Muscle layer of colon (tissue), 2 donors: Measurements from ENCODE around the gene RGSL1.
A peak's percentile ranks its signal among the peaks of the same experiment; 100 is the strongest.

Source experiments
- H3K27ac ChIP-seq: one replicate; pipeline ENCODE4 v1.7.0; 2013; ENCODE audit warnings: low read depth, mild to moderate bottlenecking, low read length, moderate library complexity
- H3K27me3 ChIP-seq, 2 donors: one replicate each; pipeline ENCODE4 v1.7.0; 2013; ENCODE audit warnings: low read length in 2 of 2, mild to moderate bottlenecking in 2 of 2; ENCODE audit not compliant: insufficient read depth in 2 of 2, control insufficient read depth in 1 of 2
- H3K36me3 ChIP-seq: one replicate; pipeline ENCODE4 v1.7.0; 2013; ENCODE audit warnings: mild to moderate bottlenecking, low read length; ENCODE audit not compliant: insufficient read depth
- H3K4me1 ChIP-seq: one replicate; pipeline ENCODE4 v1.7.0; 2013; ENCODE audit warnings: mild to moderate bottlenecking, low read length; ENCODE audit not compliant: insufficient read depth
- H3K4me3 ChIP-seq, 2 donors: one replicate each; pipeline ENCODE4 v1.7.0; 2013; ENCODE audit warnings: low read length in 2 of 2, low read depth in 1 of 2, mild to moderate bottlenecking in 1 of 2, moderate library complexity in 1 of 2
- H3K9ac ChIP-seq: one replicate; pipeline ENCODE4 v1.7.0; 2013; ENCODE audit warnings: low read length
- H3K9me3 ChIP-seq: one replicate; pipeline ENCODE4 v1.7.0; 2013; ENCODE audit warnings: mild to moderate bottlenecking, low read length
- donor health status: abdominal sarcoma.
- donor health status: Adenocarcinoma of cecum.

The RGSL1 gene

DNA sequence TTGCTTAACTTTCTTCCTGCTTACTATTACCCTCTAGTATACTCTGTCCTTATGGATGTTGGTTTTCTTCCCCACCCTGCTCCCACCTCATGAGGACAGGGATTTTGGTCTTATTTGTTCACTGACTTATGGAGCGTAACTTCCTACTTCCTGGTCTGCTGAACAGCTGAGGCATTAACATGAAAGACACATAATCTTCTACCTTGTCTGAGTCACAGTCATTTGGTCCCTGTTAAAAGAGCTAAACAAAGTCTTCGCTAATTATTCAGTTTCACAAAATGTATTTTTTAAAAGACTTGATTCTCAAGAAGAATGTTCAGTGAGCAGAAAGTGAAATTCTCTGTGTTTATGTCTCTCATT, 120.6 kb downstream of the RGSL1 start:
- H3K4me3 ChIP-seq, result no peak overlapping the region
- no peak overlapping the region for H3K27ac ChIP-seq
- no peaks in the 10 kb centered on the region for H3K9me3 ChIP-seq
- H3K4me1 ChIP-seq, result no peaks in the 10 kb centered on the region
- no peaks in the 10 kb centered on the region for H3K27me3 ChIP-seq
- peaks cover 15% of the 10 kb centered on the region for H3K36me3 ChIP-seq
- no peak overlapping the region for H3K9ac ChIP-seq

DNA sequence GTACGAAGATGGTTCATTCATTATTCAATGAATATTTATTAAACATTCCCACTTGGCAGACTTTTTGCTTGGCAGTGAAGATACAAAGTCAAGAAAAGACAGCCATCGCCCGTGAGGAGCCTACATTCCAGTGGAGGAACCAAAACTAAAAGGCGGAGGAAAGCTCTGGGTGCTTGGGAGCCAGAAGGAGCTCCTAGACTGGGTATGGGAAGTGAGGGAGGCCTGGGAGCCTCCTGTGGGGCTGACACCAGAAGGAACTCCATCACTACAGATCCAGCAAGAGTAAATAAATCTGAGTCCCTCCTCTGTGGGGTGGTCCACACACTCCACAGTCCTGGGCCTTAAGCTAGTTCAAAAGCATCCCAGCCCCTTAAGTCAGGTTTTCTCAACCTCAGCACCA, 124.2 kb downstream of the RGSL1 start:
- H3K27me3 ChIP-seq, result no peaks in the 10 kb centered on the region
- peaks cover 26% of the 10 kb centered on the region for H3K36me3 ChIP-seq
- no peak overlapping the region for H3K27ac ChIP-seq
- H3K4me1 ChIP-seq, result no peaks in the 10 kb centered on the region
- no peaks in the 10 kb centered on the region for H3K9me3 ChIP-seq
- H3K9ac ChIP-seq, result no peak overlapping the region
- no peak overlapping the region for H3K4me3 ChIP-seq

DNA sequence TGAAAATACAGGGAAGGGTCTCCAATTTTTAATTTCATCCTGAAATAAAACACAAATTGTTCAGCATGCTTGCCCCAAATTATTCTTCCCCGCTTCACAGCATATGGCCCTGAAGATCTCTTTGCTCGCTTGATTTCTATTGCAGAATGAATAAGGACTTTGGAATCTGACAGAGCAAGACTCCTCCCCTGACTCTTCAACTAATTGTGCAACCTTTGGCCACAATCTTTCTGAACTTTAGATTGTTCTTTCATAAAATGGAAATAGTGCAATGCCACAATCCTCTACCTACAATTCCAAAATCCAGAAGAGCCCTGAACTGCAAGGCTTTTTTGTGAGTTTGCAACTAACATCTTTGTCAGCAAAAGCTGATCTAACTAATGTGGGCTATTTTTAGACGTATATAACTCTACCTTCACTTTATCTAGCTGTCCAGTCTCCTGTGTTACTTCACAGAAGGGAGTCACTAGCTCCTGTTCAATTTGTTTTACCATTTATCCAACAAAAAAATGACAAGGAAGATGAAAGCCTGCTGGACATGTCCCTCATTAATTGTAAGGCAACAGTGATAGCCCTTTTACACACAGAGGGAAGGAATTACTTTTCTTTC, 125.7 kb downstream of the RGSL1 start:
- Histone ChIP-seq H3K36me3 (peaks cover 41% of the 10 kb centered on the region), H3K27ac (no peak overlapping the region), H3K9ac (no peak overlapping the region)

DNA sequence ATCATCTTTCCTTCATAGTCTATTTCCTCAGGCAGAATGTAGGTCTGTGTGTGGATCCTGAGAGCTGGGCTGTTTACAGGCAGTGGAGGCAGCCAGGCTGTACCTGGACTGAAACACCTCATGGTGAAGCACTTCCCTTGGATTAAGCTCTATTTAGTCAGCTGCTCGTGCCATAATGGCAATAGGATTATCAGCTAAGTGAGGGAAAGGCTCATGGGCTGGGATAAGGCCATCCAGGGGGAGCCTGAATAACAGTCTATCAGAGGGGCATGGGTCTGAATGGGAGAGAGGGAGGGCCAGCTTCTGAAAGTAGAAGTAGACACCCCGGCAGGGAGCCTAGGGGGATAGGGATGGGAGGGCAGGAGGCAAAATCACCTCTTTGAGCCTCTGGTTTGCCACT, 130.8 kb downstream of the RGSL1 start:
- H3K9me3 ChIP-seq, result no peaks in the 10 kb centered on the region
- no peak overlapping the region for H3K27ac ChIP-seq
- H3K9ac ChIP-seq, result no peak overlapping the region
- H3K4me1 ChIP-seq, result peaks cover 18% of the 10 kb centered on the region
- no peaks in the 10 kb centered on the region for H3K27me3 ChIP-seq
- H3K36me3 ChIP-seq, result peaks cover 51% of the 10 kb centered on the region
- H3K4me3 ChIP-seq, result no peak overlapping the region

More for the DNA sequence above, 125.7 kb downstream of the RGSL1 start:
- Histone ChIP-seq H3K27me3 (no peaks in the 10 kb centered on the region), H3K4me1 (no peaks in the 10 kb centered on the region), H3K4me3 (no peak overlapping the region), H3K9me3 (no peaks in the 10 kb centered on the region)

DNA sequence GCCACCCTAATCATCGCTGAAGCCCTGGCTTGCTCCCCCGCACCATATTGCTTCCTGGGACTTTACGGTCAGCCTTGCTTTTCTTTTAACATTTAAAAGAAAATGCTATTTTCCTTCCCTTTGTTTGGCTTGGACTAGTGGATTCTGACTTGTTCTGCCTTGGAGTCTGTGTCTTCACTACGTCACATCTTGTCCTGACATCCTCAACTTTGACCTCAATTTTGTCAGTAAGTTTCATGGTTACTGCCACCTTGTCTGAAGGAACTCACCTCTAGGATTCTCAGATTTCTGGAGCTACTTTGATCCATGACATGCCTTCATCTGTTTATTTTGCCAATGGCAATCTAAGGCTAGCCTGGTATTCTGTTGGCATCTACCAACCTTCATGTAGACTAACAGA, 134.8 kb downstream of the RGSL1 start:
- Histone ChIP-seq H3K27me3 (no peaks in the 10 kb centered on the region), H3K36me3 (peaks cover 35% of the 10 kb centered on the region), H3K4me3 (no peak overlapping the region), H3K9me3 (no peaks in the 10 kb centered on the region), H3K27ac (no peak overlapping the region), H3K4me1 (peaks cover 29% of the 10 kb centered on the region), H3K9ac (no peak overlapping the region)

DNA sequence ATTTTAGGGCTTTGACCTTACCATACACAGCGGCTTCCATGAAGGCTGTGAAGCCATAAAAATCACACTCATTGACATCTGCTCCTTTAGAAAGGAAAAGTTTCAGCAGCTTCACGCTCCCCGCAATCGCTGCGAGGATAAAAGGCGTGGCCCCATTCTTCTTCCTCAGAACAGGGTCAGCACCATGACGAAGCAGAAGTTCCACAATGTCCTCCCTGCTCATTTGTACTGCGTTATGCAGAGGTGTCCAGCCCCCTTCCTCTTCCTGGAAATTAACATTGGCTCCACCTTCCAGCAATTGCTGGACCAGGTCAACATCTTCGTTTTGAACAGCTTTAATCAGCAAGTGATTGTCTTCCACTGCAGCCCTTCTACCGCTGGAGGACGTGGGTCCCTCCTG, 136.4 kb downstream of the RGSL1 start:
- peaks cover 29% of the 10 kb centered on the region for H3K4me1 ChIP-seq

DNA sequence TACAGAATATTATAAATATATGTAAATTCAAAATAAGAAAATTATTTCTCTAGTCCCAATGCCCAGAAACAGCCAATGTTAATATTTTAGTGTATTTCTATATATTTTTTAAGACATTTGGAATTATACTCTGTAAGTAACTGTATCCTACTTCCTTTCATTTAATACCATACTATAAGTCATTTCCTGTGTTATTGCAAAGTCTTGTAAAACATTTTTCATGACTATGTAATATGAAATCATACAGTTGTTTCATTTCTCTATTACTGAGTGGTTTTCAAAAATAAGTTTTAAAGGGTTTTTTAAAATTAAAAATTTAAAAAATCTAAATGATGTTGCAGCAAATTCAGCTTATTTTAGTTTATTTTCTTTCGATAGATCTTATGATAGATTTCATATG, 137.1 kb downstream of the RGSL1 start:
- no peaks in the 10 kb centered on the region for H3K27me3 ChIP-seq
- no peak overlapping the region for H3K4me3 ChIP-seq
- no peak overlapping the region for H3K27ac ChIP-seq
- H3K9me3 ChIP-seq, result no peaks in the 10 kb centered on the region
- H3K9ac ChIP-seq, result no peak overlapping the region
- peaks cover 14% of the 10 kb centered on the region for H3K36me3 ChIP-seq
- peaks cover 29% of the 10 kb centered on the region for H3K4me1 ChIP-seq

More for the DNA sequence above, 136.4 kb downstream of the RGSL1 start:
- Histone ChIP-seq H3K9ac (no peak overlapping the region), H3K9me3 (no peaks in the 10 kb centered on the region), H3K4me3 (no peak overlapping the region), H3K36me3 (peaks cover 21% of the 10 kb centered on the region), H3K27ac (no peak overlapping the region), H3K27me3 (no peaks in the 10 kb centered on the region)

DNA sequence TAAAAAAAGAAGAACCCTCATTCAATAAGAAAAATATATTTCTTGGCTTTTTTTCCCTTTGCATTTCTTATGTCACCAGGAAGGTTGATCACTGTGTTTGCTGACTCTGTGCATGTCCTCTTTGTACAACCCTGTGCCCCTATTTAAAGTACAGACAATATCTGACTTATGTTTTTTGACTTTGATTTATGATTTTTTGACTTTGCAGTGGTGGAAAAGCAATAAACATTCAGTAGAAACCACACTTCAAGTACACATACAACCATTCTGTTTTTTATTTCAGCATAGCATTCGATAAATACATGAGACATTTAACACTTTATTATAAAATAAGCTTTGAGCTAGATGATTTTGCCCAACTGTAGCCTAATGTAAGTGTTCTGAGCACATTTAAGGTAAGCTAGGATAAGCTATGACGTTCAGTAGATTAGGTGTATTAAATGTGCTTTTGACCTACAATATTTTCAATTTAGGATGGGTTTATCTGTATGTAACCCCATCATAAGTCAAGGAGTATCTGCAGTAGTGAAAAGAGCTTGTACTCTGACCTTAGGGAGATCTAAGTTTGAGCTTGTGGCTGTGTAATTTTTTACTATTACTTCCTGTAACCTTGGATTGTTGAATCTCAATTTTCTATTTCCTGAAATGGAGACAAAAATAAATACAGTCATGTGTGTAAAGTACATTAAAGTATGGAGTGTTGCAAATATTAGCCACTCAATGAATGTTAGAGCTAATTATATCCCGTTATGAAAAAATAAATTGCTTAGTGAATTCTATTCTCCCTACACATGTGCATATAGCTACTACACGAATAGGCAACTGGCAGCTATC, 137.9 kb downstream of the RGSL1 start:
- H3K27ac ChIP-seq, result peak overlapping the region; percentile 95
- H3K4me1 ChIP-seq, result peaks cover 29% of the 10 kb centered on the region
- H3K36me3 ChIP-seq, result peaks cover 7% of the 10 kb centered on the region
- H3K4me3 ChIP-seq, result peak overlapping the region; percentile 79
- H3K9ac ChIP-seq, result peak overlapping the region; percentile 73
- H3K27me3 ChIP-seq, result no peaks in the 10 kb centered on the region
- no peaks in the 10 kb centered on the region for H3K9me3 ChIP-seq

DNA sequence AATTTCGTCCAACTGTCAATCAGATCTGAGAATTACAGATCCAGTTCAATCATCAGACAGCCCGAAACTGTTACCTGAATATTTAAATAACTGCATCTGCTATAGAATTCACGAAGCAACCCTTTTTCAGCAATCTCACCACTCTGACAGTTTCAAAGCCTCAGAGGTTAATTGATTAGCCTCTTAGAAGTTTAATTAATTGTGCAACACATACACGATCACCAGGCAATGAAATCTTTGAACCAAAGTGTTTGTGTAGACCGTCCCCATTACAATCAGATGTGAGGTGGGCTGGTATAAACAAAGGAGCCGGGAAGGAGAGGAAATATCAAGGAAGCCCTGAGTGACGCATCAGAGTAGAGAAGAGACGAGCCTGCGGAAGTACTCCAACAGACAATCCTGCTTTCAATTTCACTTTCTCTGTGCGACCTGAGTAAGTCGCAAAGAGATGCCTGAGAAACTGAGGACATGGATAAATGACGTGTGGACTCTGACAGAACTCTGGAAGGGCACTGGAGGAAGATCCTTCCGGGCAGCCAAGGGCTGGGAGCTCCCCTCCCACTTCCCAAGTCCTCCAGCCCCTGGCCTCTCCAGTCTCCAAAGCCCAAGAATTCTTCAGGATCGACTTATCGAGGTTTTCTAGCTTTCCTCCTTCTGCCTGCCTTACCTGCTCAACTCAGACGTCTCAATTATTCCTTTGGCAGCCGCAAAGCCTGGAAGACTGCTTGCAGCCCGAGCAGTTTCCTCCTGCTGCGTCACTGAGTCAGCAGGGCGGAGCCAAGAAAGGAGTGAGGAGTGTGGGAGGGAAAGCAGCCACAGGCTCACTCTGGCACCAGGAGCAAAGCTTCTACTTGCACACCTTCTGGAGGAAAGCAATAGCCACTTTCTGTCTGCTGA, 138.8 kb downstream of the RGSL1 start, which contains the start of gene RNASEL:
TSS of gene RNASEL (minus strand) at position 757 of the 897 bp plus-strand sequence. CDS start 2,450 bp downstream, outside the sequence.
- Histone ChIP-seq H3K36me3 (no peaks in the 10 kb centered on the region), H3K4me1 (peaks cover 27% of the 10 kb centered on the region), H3K4me3 (peak within 1 kb of the TSS; percentile 79), H3K27ac (peak within 1 kb of the TSS; percentile 95), H3K27me3 (no peaks in the 10 kb centered on the region), H3K9me3 (no peaks in the 10 kb centered on the region), H3K9ac (peak within 1 kb of the TSS; percentile 73)

DNA sequence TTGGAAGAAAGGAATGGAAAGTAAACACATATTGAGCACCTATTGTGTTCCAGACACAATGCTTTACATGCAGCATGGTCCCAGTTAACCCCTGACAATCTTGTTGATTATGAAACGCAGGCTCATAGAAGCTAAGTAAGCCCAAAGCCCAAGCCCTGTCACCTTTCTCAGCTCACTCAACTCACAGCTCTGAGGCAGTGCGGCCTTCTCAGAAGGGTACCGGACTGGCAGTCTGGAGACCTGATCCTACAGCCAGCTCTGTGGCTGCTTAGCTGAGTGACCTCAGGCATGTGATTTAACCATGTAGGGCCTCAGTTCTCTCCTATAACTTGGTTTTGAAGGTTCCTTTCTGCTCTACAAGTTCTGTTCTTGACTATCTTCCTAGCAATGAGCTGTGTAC, 139.6 kb downstream of the RGSL1 start:
- Histone ChIP-seq H3K36me3 (no peaks in the 10 kb centered on the region), H3K9me3 (no peaks in the 10 kb centered on the region), H3K4me3 (peak overlapping the region in 1 of 2 donors; percentile 79), H3K27me3 (no peaks in the 10 kb centered on the region), H3K9ac (no peak overlapping the region), H3K4me1 (peaks cover 19% of the 10 kb centered on the region), H3K27ac (peak overlapping the region; percentile 95)

DNA sequence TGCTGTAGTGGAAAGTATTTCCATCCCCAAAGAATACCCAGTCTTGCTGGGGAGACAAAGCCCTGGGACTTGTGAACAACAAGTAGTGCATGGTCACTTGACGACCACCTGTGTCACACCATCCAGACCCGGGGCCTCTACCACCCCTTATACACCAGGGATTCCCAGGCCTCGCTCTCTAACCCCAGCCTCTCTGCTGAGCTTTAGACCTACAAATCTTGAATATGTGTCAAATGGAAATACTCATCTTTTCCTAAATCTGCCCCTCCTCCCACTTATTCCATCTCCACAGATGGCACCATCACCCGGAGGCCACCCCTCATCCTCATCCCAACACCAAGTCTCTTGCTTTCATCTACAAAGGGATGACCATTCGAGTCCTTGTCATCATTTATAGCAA, 140.0 kb downstream of the RGSL1 start:
- H3K27me3 ChIP-seq, result no peaks in the 10 kb centered on the region
- no peak overlapping the region for H3K9ac ChIP-seq
- no peak overlapping the region for H3K27ac ChIP-seq
- no peaks in the 10 kb centered on the region for H3K9me3 ChIP-seq
- no peaks in the 10 kb centered on the region for H3K36me3 ChIP-seq
- no peak overlapping the region for H3K4me3 ChIP-seq
- H3K4me1 ChIP-seq, result peaks cover 15% of the 10 kb centered on the region
